HepG2 (cell line): ENCODE measurements around the gene CBLC. TPM values are rescaled to one million over a fixed set of nuclear protein-coding genes. Genes with fewer than 3 reads are reported as not detected.
A peak's percentile ranks its signal among the peaks of the same experiment; 100 is the strongest.

Source experiments
- CEBPG ChIP-seq: IDR thresholded peaks from 2 replicates; pipeline ENCODE4 v1.6.1; 2016
- EP300 ChIP-seq, 3 experiments: sonication (generic) in 1 of 3; formaldehyde crosslinking in 1 of 3; IDR thresholded peaks; 2 replicates each; pipeline versions ENCODE4 v1.5.1 to v1.6.1; 2011 to 2020; ENCODE audit warnings: low read depth in 2 of 3, low read length in 2 of 3, borderline replicate concordance in 1 of 3, improper control_type of control experiment in 1 of 3, mild to moderate bottlenecking in 1 of 3, missing genetic modification reagents in 1 of 3, moderate library complexity in 1 of 3
- HMGA1 ChIP-seq: sonication (generic); formaldehyde crosslinking; conservative IDR thresholded peaks from 2 replicates; pipeline ENCODE4 v1.4.0; 2020; ENCODE audit warnings: missing genetic modification reagents
- HNF4A ChIP-seq: sonication (generic); formaldehyde crosslinking; IDR thresholded peaks from 2 replicates; pipeline ENCODE4 v1.4.0; 2020; ENCODE audit warnings: missing genetic modification reagents
- IRF2 ChIP-seq: IDR thresholded peaks from 2 replicates; pipeline ENCODE4 v1.6.1; 2018; ENCODE audit warnings: missing genetic modification reagents, missing compliant biosample characterization
- MAFK ChIP-seq, 2 experiments: IDR thresholded peaks in 1 of 2; conservative IDR thresholded peaks in 1 of 2; 2 replicates each; pipeline ENCODE4 v1.6.1; 2011; ENCODE audit warnings: improper control_type of control experiment in 2 of 2, low read length in 2 of 2
- MAZ ChIP-seq, 2 experiments: sonication (generic) in 1 of 2; formaldehyde crosslinking in 1 of 2; IDR thresholded peaks; 2 replicates each; pipeline versions ENCODE4 v1.5.0 to v1.6.1; 2012 to 2020; ENCODE audit warnings: low read depth in 2 of 2, mild to moderate bottlenecking in 2 of 2, borderline replicate concordance in 1 of 2, improper control_type of control experiment in 1 of 2, low read length in 1 of 2, missing genetic modification reagents in 1 of 2, moderate library complexity in 1 of 2
- MTA1 ChIP-seq: sonication (generic); formaldehyde crosslinking; IDR thresholded peaks from 2 replicates; pipeline ENCODE4 v1.4.0; 2020; ENCODE audit warnings: missing genetic modification reagents, mild to moderate bottlenecking, borderline replicate concordance
- MZF1 ChIP-seq: sonication (generic); formaldehyde crosslinking; IDR thresholded peaks from 2 replicates; pipeline ENCODE4 v1.8.1; 2023; ENCODE audit warnings: mild to moderate bottlenecking, missing genetic modification reagents, borderline replicate concordance
- NFRKB ChIP-seq: fragments of 450-650 bp; IDR thresholded peaks from 2 replicates; pipeline ENCODE4 v1.6.1; 2017
- ONECUT2 ChIP-seq: sonication (generic); formaldehyde crosslinking; IDR thresholded peaks from 2 replicates; pipeline ENCODE4 v1.4.0; 2020; ENCODE audit warnings: missing genetic modification reagents
- RARA ChIP-seq: IDR thresholded peaks from 2 replicates; pipeline ENCODE4 v1.6.1; 2016; ENCODE audit warnings: missing genetic modification reagents, missing compliant biosample characterization
- SAFB2 ChIP-seq: sonication (generic); formaldehyde crosslinking; IDR thresholded peaks from 2 replicates; pipeline ENCODE4 v1.5.1; 2020; ENCODE audit warnings: missing genetic modification reagents, low read depth, mild to moderate bottlenecking, borderline replicate concordance
- SMYD3 ChIP-seq: sonication (generic); formaldehyde crosslinking; IDR thresholded peaks from 2 replicates; pipeline ENCODE4 v1.8.1; 2023; ENCODE audit warnings: mild to moderate bottlenecking, missing genetic modification reagents
- TBX2 ChIP-seq: sonication (generic); formaldehyde crosslinking; IDR thresholded peaks from 2 replicates; pipeline ENCODE4 v1.5.0; 2020; ENCODE audit warnings: missing genetic modification reagents, mild to moderate bottlenecking, borderline replicate concordance
- TCF7 ChIP-seq: sonication (generic); IDR thresholded peaks from 2 replicates; pipeline ENCODE4 v1.6.1; 2016; ENCODE audit warnings: antibody characterized with exemption, low read depth
- TEAD2 ChIP-seq: sonication (generic); formaldehyde crosslinking; IDR thresholded peaks from 2 replicates; pipeline ENCODE4 v1.9.0; 2021; ENCODE audit warnings: missing genetic modification reagents
- ZFP36L1 ChIP-seq: sonication (generic); formaldehyde crosslinking; IDR thresholded peaks from 2 replicates; pipeline ENCODE4 v1.8.0; 2022; ENCODE audit warnings: mild to moderate bottlenecking, missing genetic modification reagents, moderate library complexity
- ZNF331 ChIP-seq: sonication (generic); formaldehyde crosslinking; IDR thresholded peaks from 2 replicates; pipeline ENCODE4 v1.4.0; 2020; ENCODE audit warnings: missing genetic modification reagents
- ZNF350 ChIP-seq: sonication (generic); formaldehyde crosslinking; IDR thresholded peaks from 2 replicates; pipeline ENCODE4 v1.4.0; 2020; ENCODE audit warnings: mild to moderate bottlenecking, low read depth, missing genetic modification reagents, borderline replicate concordance
- ZNF431 ChIP-seq: sonication (generic); formaldehyde crosslinking; IDR thresholded peaks from 2 replicates; pipeline ENCODE4 v1.9.0; 2022; ENCODE audit warnings: missing genetic modification reagents, low read depth, mild to moderate bottlenecking, borderline replicate concordance
- ZNF451 ChIP-seq: sonication (generic); formaldehyde crosslinking; IDR thresholded peaks from 2 replicates; pipeline ENCODE4 v1.5.0; 2020; ENCODE audit warnings: mild to moderate bottlenecking, missing genetic modification reagents
- ZNF496 ChIP-seq: sonication (generic); formaldehyde crosslinking; IDR thresholded peaks from 2 replicates; pipeline ENCODE4 v1.8.1; 2023; ENCODE audit warnings: mild to moderate bottlenecking, moderate library complexity, missing genetic modification reagents; ENCODE audit not compliant: insufficient replicate concordance
- ZNF550 ChIP-seq: sonication (generic); formaldehyde crosslinking; IDR thresholded peaks from 2 replicates; pipeline ENCODE4 v1.4.0; 2020; ENCODE audit warnings: mild to moderate bottlenecking, missing genetic modification reagents, borderline replicate concordance
- ZNF605 ChIP-seq: sonication (generic); formaldehyde crosslinking; IDR thresholded peaks from 2 replicates; pipeline ENCODE4 v1.8.0; 2022; ENCODE audit warnings: mild to moderate bottlenecking, missing genetic modification reagents
- ZSCAN25 ChIP-seq: sonication (generic); formaldehyde crosslinking; IDR thresholded peaks from 2 replicates; pipeline ENCODE4 v1.8.0; 2022; ENCODE audit warnings: mild to moderate bottlenecking, missing genetic modification reagents
- polyA plus RNA-seq, 8 experiments: library from polyadenylated mRNA; depleted of rRNA in 3 of 8; stranded (reverse) in 7 of 8; unstranded in 1 of 8; fragments of >200 nt; fragmentation: Illumina TruSeq in 4 of 8; extraction: Trizol in 4 of 8; gene quantifications; 2 replicates each; pipeline versions ENCODE4 v1.2.1 to v1.2.3, GENCODE V29; 2011 to 2016; ENCODE audit warnings: low read depth in 4 of 8, missing spikeins in 1 of 8, mixed read lengths in 1 of 8; ENCODE audit not compliant: insufficient read depth in 1 of 8
- total RNA-seq, 5 experiments: library from RNA; depleted of rRNA; stranded (reverse); fragments of >200 nt; fragmentation: Illumina TruSeq; extraction: Trizol; gene quantifications; 2 replicates each; pipeline ENCODE4 v1.2.3, GENCODE V29; 2016; ENCODE audit warnings: low read depth in 1 of 5
- TF ChIP-seq, protein P1 (sequence below): IDR thresholded peaks from 2 replicates; pipeline ENCODE4 v1.6.1; 2016; ENCODE audit warnings: missing compliant biosample characterization, missing genetic modification reagents, borderline replicate concordance
- TF ChIP-seq, protein P2 (sequence below): sonication (generic); formaldehyde crosslinking; IDR thresholded peaks from 2 replicates; pipeline ENCODE4 v1.5.0; 2020; ENCODE audit warnings: mild to moderate bottlenecking, missing genetic modification reagents

The CBLC gene
- total and polyA plus RNA-seq, 2 of the 13 experiments (the other 11 are each of a cell fraction or from before 2014, with no cell fraction given) = 1.8 to 2.6 TPM

DNA sequence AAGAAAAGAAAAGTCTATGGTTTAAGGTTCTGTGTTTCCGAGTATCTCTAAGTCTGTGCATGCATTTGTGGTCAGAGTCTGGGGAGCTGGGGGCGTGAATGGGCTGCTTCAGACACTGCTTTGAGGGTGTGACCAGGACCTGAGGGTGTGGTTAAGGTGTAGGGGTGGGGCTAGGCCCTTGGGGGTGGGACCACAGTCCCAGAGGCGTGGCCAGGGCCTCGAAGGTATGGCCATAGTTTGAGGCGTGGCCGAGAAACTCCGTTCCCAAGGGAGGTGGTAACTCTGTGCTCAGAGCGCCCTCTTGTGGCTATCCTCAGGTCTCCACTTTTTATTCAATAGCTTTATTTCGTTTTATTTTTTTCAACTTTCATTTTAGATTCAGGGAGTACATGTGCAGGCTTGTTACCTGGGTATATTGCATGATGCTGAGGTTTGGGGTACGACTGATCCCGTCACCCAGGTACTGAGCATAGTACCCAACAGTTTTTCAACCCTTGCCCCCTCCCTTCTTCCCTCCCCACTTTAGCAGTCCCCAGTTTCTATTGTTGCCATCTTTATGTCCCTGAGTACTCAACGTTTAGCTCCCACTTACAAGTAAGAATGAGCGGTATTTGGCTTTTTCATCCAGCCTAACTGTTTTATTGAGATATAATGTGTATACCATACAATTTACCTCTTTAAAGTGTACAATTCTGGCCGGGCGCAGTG lies 7.0 kb upstream of the CBLC start (continued):
- TF ChIP-seq ZNF550 (no peak), HMGA1 (CRISPR knock-in tag) (no peak), TEAD2 (no peak), ZNF451 (no peak), IRF2 (CRISPR knock-in tag) (no peak), ZNF331 (CRISPR knock-in tag) (no peak), ZNF605 (CRISPR knock-in tag) (no peak), ZFP36L1 (no peak), ZNF496 (CRISPR knock-in tag) (no peak), ZNF431 (CRISPR knock-in tag) (no peak), MAFK (conservative IDR thresholded peaks at IDR 0.05 in 1 of 2, IDR thresholded peaks at IDR 0.05 in 1 of 2; ENCODE audit: low read length in 2 of 2) (no peak), ONECUT2 (CRISPR knock-in tag) (0 out of 2 replicates have a peak, but pooled peaks have one; percentile 16), TBX2 (no peak), MTA1 (CRISPR knock-in tag) (no peak), ZNF350 (CRISPR knock-in tag) (no peak), RARA (CRISPR knock-in tag) (peak; percentile 14; the same call in 1 of the 2 replicates), EP300 (IDR thresholded peaks at IDR 0.05; ENCODE audit: low read depth in 2 of 2, low read length in 2 of 2) (no peak), EP300 (CRISPR knock-in tag; IDR thresholded peaks at IDR 0.05; ENCODE audit: borderline replicate concordance) (no peak), HNF4A (no peak), SMYD3 (CRISPR knock-in tag) (no peak), ZSCAN25 (CRISPR knock-in tag) (no peak), CEBPG (CRISPR knock-in tag) (no peak), MAZ (IDR thresholded peaks at IDR 0.05; ENCODE audit: borderline replicate concordance, low read depth, low read length) (no peak), MAZ (CRISPR knock-in tag; IDR thresholded peaks at IDR 0.05; ENCODE audit: low read depth) (peak; percentile 35; the same call in 1 of the 2 replicates), NFRKB (no peak), MZF1 (no peak), SAFB2 (CRISPR knock-in tag) (no peak), TCF7 (no peak)
- TF ChIP-seq, protein P1, sequence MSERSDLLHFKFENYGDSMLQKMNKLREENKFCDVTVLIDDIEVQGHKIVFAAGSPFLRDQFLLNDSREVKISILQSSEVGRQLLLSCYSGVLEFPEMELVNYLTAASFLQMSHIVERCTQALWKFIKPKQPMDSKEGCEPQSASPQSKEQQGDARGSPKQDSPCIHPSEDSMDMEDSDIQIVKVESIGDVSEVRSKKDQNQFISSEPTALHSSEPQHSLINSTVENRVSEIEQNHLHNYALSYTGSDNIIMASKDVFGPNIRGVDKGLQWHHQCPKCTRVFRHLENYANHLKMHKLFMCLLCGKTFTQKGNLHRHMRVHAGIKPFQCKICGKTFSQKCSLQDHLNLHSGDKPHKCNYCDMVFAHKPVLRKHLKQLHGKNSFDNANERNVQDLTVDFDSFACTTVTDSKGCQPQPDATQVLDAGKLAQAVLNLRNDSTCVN = no peak
- TF ChIP-seq, protein P2, sequence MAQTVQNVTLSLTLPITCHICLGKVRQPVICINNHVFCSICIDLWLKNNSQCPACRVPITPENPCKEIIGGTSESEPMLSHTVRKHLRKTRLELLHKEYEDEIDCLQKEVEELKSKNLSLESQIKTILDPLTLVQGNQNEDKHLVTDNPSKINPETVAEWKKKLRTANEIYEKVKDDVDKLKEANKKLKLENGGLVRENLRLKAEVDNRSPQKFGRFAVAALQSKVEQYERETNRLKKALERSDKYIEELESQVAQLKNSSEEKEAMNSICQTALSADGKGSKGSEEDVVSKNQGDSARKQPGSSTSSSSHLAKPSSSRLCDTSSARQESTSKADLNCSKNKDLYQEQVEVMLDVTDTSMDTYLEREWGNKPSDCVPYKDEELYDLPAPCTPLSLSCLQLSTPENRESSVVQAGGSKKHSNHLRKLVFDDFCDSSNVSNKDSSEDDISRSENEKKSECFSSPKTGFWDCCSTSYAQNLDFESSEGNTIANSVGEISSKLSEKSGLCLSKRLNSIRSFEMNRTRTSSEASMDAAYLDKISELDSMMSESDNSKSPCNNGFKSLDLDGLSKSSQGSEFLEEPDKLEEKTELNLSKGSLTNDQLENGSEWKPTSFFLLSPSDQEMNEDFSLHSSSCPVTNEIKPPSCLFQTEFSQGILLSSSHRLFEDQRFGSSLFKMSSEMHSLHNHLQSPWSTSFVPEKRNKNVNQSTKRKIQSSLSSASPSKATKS (CRISPR knock-in tag) = no peak
